Activated naive CD4-positive, alpha-beta T cell treated with anti-CD3 and anti-CD28 coated beads, Interleukin-2, amount 50 U/mL, for 72 hours (primary cell): ENCODE results near the gene IGF2R. TPM values are rescaled to one million over a fixed set of nuclear protein-coding genes. Genes with fewer than 3 reads are reported as not detected.

Source experiments
- ATAC-seq, 2 donors: fragments of 150-1000 bp; cut with Tn5 transposase; 2 replicates each; pipeline ENCODE4 v1.10.0; 2021; ENCODE audit warnings: mild to moderate bottlenecking in 2 of 2, moderate library complexity in 2 of 2
- DNase-seq, 2 donors: peaks; one replicate each; pipeline ENCODE4 v3.0.0; 2021 to 2022; ENCODE audit warnings: low spot score in 2 of 2
- H3K27ac Mint-ChIP-seq, 2 donors: one replicate each; pipeline ENCODE4 v1.8.0; 2022; ENCODE audit warnings: mild to moderate bottlenecking in 2 of 2, mixed read lengths in 2 of 2
- H3K36me3 Mint-ChIP-seq, 2 donors: one replicate each; pipeline ENCODE4 v1.8.0; 2022; ENCODE audit warnings: mixed read lengths in 2 of 2
- H3K9me3 Mint-ChIP-seq, 2 donors: one replicate each; pipeline ENCODE4 v1.8.0; 2022; ENCODE audit warnings: mixed read lengths in 2 of 2
- total RNA-seq, 2 donors: library from RNA; stranded (reverse); gene quantifications; one replicate each; pipeline ENCODE4 v1.2.3, GENCODE V29; 2022

The IGF2R gene
- total RNA-seq, 2 donors from 2014 or later: 73.8 to 105 TPM

DNA sequence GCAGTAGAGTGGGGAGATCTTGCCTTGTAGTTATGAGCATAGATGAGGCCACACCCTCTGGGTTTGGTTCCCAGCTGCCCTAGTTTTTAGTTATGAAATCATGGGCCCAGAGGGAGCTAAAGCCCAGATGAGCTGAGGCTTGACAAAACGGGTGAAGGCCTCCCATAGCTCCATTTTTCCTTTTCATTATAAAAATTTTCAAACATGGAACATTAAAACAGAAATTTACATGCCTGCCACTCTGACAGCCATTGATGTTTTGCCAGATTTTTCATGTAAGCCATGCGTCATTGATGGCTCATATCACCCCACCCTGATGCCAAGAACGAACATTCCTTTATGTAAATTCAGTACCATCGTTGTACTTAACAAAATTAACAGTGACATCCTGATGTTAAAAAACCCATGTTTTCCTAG lies 67.9 kb downstream of the IGF2R start:
- H3K27ac Mint-ChIP-seq: no peak overlapping the region
- DNase-seq: no peak
- no peak for ATAC-seq
- peaks cover 3 to 16% of the 10 kb centered on the region in 2 donors for H3K36me3 Mint-ChIP-seq
- H3K9me3 Mint-ChIP-seq: no peaks in the 10 kb centered on the region

DNA sequence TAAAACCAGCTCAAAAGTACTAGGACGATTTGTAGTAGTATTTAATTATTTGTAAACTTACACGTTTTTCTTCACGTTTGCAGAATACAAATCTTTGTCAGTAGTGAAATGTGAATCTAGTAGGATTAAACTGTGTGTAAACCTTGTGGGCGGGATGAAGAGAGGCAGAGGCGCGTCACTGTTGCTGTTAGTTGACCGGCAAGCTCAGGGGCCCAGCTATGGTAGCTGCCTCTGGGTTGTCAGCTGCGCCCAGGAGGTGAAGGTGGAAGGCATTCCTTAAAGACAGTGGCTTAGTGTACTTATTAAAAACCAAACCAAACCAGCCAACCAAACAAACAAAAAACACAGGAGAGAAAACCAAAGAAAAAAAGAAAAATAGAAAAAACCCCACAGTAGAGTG lies 69.6 kb downstream of the IGF2R start:
- Mint-ChIP-seq H3K27ac (no peak overlapping the region), H3K36me3 (peaks cover 9% of the 10 kb centered on the region in 2 donors), H3K9me3 (no peaks in the 10 kb centered on the region)
- DNase-seq (no peak), ATAC-seq (no peak)

DNA sequence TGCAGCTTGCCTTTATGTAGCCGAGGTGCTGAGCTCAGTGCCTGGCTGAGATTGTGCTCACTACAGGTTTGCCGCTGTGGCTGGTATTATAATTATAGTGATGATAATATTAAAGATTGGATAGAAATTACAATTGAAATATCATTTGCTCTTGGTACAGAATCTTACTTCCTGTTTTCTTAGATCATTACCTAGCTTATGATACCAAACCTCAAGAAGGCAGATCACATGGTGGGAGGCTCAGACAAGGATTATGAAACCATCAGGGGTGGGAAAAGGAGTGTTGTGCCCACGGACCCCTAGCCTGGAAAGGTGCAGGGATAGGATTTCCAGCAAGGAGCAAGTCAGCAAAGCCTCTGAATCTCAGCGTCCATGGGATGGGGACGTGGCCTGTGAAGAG lies 70.6 kb downstream of the IGF2R start:
- no peak for ATAC-seq
- Mint-ChIP-seq H3K27ac (no peak overlapping the region), H3K9me3 (no peaks in the 10 kb centered on the region), H3K36me3 (peaks cover 9 to 13% of the 10 kb centered on the region in 2 donors)
- no peak for DNase-seq

DNA sequence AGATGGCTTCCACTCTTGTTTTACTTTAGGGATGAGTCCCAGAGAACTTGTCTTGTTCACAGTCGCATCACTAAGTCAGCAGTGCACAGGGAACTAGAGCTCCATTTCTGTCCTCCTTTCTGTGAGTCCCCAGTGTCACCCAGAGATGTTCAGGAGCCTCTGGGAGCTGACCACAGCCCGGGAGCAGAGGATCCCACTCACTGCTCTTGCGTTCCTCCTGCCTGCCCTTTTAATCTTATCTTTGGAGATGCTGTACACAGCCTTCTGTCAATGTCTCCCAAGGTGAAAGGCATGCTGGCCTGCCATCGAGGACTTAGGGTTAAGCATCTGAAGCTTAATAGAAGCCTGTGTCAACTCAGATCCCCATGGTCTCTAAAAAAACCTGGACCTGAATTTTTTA lies 71.2 kb downstream of the IGF2R start:
- Mint-ChIP-seq H3K27ac (peak overlapping the region; percentile 41 to 76), H3K36me3 (peaks cover 11 to 15% of the 10 kb centered on the region in 2 donors), H3K9me3 (no peaks in the 10 kb centered on the region)
- no peak for DNase-seq
- ATAC-seq: no peak

DNA sequence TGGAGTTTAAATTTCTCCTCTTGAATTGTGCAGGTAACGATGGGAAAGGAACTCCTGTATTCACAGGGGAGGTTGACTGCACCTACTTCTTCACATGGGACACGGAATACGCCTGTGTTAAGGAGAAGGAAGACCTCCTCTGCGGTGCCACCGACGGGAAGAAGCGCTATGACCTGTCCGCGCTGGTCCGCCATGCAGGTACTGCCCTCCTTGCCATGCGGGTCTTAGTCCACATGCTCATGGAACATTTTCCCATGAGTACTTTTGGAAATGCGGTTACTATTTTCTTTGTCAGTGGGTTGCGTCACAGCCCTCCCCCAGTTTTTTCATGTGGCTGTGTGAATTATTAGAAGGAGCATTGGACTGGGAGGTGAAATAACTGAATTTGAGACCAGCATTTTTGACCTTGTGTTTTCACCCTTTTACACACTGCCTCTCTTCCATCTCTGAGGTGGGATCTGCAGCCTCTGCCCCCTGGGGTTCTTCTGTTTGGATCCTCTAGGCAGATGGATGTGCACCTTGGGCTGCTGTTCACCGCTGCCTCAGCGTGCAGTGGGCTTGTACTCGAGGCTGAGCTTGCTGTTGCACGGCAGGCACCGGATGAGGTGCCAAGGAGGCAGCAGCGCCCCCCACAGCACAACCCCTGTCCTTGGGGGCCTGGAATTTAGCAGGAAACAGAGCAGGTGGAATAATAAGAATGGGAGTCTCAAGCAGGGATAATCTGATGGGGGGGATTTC lies 71.8 kb downstream of the IGF2R start:
- Mint-ChIP-seq H3K27ac (peak overlapping the region; percentile 4 to 76), H3K9me3 (no peaks in the 10 kb centered on the region), H3K36me3 (peaks cover 11 to 21% of the 10 kb centered on the region in 2 donors)
- no peak for DNase-seq
- ATAC-seq: no peak

DNA sequence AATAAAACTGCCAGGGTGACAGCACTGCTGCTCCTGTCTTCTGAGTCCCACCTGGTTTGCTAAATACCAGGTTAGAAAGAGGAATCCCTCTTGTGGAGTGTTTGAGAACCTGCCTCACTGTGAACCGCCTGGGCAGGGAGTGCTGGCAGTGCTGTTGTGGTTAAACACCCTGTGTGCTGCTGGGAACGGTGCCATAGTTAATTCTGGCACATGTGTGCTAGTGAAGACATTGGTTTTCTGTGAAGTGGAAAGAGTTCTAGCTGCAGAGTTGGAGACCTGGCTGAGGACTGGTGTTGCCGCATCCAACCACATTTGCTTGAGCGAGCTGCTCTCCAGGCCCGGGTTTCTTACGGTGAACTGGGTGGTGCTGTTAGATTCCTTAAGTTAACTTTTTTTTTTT lies 72.7 kb downstream of the IGF2R start:
- DNase-seq (no peak), ATAC-seq (no peak)
- H3K9me3 Mint-ChIP-seq: no peaks in the 10 kb centered on the region
- H3K27ac Mint-ChIP-seq: peak overlapping the region in 1 of 2 donors; percentile 7
- peaks cover 11 to 24% of the 10 kb centered on the region in 2 donors for H3K36me3 Mint-ChIP-seq

DNA sequence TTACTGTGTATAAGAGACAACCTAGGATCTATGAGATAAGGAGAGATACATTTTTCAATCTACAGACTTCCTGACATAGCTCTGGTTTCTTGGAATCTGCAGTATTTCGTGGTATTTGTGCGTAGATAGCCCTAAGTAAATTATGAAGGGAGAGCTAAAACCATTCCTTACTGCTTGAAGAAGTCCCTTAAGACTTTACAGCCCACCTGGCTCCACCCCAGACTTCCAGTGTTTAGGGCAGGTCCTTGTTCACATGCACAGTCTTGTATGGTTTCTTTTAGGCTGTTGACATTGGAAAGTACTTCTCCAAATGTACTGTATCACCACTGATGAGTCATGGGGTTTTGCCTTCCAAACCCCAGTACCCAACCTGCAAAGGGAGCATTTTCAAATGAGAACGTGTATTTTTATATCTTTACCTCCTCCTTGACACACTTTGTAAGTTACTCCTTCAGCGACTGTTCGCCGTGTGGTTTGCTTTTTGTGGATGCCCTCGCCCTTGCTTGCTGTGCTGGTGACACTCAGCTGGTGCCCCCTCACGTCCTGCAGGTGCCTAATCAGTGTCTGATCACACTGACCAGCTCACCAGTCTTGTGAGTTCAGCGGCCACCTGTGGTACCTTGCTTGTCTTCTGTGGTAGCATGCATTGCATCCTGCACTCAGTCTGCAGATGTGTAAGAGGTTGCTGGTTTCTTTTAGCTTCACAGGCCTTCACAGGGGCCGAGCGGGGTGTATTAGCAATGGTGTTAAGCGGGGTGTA lies 73.3 kb downstream of the IGF2R start:
- no peak for DNase-seq

DNA sequence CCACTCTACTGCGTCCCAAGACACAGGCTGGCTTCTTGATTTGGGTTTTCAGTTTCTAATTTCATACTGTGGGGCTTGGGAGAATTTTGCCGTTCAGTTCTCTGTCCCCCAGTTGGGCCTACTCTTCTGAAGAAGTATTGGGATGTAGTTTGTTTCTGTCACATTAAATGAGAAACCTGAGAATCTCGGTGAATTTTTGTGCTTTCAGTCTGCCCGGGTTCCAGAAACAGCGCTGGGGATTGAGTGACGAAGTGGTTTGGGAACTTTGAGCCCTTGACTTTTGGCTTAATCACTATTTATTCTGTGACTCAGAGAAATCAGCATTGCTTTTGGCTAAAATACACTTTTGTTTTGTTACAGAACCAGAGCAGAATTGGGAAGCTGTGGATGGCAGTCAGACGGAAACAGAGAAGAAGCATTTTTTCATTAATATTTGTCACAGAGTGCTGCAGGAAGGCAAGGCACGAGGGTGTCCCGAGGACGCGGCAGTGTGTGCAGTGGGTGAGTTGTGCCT lies 74.0 kb downstream of the IGF2R start:
- ATAC-seq (no peak), DNase-seq (no peak)
- Mint-ChIP-seq H3K9me3 (no peaks in the 10 kb centered on the region), H3K27ac (peak overlapping the region in 1 of 2 donors; percentile 39), H3K36me3 (peaks cover 6 to 33% of the 10 kb centered on the region in 2 donors)

More for the DNA sequence above, 73.3 kb downstream of the IGF2R start:
- ATAC-seq: no peak
- Mint-ChIP-seq H3K27ac (peak overlapping the region; percentile 7 to 39), H3K9me3 (no peaks in the 10 kb centered on the region), H3K36me3 (peaks cover 9 to 30% of the 10 kb centered on the region in 2 donors)

DNA sequence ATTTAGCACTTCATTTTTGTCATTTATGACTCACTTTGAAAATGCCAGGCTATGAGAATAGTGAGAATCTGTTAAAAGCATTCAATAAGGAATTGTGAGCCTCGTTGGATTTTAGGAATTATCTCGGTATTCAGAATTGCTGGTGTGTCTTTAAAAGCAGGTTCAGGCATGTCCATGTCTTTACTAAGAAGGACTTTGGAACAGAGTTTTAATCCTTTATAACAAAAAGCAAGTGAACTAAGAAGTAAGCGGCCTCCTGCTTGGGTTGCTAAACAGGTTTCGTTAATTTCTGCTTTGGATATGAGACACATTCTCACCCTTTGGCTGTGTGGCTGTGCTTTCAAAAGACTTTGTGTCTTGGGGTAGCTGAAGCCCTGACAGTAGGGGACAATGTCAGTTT lies 74.9 kb downstream of the IGF2R start:
- no peaks in the 10 kb centered on the region for H3K9me3 Mint-ChIP-seq
- DNase-seq: no peak
- no peak for ATAC-seq
- H3K36me3 Mint-ChIP-seq: peaks cover 10 to 39% of the 10 kb centered on the region in 2 donors
- H3K27ac Mint-ChIP-seq: no peak overlapping the region

DNA sequence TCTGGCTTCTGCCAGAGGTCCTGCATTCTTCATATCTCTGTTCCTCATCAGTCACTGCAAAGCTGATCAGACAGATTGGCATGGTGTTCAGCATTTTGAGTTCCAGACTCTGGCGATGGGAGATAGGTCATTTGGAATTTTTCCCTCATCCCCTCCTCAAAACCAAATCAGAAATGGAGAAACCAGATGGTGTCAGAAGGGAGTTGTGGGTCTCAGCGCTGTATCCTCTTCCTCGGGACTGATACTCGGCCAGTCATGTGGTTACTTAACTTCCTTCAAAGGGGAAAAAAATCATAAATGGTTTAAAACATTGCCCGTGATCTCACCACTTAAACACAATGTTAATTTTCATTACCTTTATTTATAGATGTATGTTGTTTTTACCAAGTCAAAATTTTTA lies 75.8 kb downstream of the IGF2R start:
- no peaks in the 10 kb centered on the region for H3K9me3 Mint-ChIP-seq
- DNase-seq (no peak), ATAC-seq (no peak)
- H3K27ac Mint-ChIP-seq: no peak overlapping the region
- H3K36me3 Mint-ChIP-seq: peaks cover 16 to 45% of the 10 kb centered on the region in 2 donors

DNA sequence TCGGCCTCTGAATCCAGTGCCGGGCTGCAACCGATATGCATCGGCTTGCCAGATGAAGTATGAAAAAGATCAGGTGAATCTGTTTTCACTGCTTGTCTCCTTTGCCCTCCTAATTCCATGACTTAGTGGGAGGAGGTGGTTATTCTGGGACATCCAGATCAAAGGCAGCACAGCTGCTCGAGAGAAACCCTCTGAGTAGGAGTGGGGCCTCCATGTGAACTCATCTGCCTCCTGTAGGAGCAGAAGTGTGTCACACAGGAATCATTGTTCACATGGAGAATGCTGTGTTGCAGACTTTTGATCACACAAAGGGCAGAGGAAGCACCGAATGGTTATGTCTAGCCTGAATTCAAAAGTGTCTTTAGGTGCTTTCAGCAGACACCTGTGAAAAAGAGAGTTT lies 79.6 kb downstream of the IGF2R start:
- no peak for DNase-seq
- no peak for ATAC-seq
- no peaks in the 10 kb centered on the region for H3K9me3 Mint-ChIP-seq
- H3K36me3 Mint-ChIP-seq: peaks cover 43 to 61% of the 10 kb centered on the region in 2 donors
- H3K27ac Mint-ChIP-seq: no peak overlapping the region

DNA sequence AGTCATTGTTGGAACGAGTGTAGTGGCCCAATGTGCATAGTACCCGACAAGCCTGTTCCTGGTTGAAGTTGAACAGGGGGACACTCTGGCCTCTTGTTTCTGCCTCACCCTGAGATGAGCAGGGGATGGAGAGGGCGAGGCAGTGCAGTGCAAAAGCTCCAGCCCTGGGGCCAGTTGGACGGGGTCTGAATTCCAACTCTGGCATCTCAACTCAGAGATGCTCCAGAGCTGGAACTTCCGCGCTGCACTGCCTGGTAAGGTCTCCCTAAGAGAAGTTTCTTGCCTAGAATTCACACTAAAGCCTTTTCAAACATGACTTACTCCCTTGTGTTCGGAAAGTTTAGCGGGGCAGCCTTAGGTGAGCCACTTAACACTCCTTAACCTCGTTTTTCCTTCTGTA lies 80.5 kb downstream of the IGF2R start:
- Mint-ChIP-seq H3K9me3 (no peaks in the 10 kb centered on the region), H3K27ac (peak overlapping the region; percentile 23 to 32), H3K36me3 (peaks cover 40 to 58% of the 10 kb centered on the region in 2 donors)

DNA sequence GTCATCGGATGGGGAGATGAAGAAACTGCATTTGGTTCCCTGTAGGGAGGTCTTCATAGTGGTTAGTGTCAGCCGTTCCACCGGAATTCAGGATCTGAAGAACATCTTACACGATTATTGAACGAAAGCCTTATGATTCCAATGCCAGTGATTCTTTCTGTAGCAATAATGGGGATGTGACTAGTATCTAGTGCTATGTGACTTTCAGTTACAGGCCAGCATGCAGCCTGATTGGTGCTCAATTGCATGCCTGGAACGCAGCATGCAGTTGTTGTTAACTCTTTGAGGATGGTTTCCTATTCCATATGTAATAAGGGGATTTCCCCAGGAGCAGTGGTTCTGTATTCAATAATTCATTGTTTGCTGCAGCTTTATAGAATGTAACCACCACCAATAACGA lies 81.1 kb downstream of the IGF2R start:
- H3K9me3 Mint-ChIP-seq: no peaks in the 10 kb centered on the region
- DNase-seq (no peak), ATAC-seq (no peak)
- peaks cover 37 to 56% of the 10 kb centered on the region in 2 donors for H3K36me3 Mint-ChIP-seq
- H3K27ac Mint-ChIP-seq: peak overlapping the region; percentile 11 to 23

More for the DNA sequence above, 80.5 kb downstream of the IGF2R start:
- DNase-seq: no peak
- no peak for ATAC-seq

DNA sequence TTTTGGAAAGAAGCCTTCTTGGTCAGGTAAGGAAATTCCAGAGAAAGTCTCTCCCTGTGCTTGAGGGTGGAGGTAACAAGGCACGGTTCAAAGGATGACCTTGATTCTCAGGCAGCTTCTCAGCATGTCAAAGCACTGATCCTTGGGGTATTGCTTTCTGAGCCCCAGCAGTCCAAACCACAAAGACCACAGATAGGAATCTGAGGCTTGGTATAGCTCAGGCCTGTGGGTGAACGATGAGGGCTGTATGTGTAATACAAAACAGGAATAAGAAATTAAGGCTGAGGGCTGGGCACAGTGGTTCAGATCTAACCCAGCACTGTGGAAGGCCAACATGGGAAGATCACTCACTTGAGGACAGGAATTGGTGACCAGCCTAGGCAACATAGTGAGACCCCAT lies 82.5 kb downstream of the IGF2R start:
- H3K9me3 Mint-ChIP-seq: no peaks in the 10 kb centered on the region
- H3K36me3 Mint-ChIP-seq: peaks cover 37 to 48% of the 10 kb centered on the region in 2 donors
- H3K27ac Mint-ChIP-seq: peak overlapping the region; percentile 19 to 65
- ATAC-seq (peak in 1 of 2 donors; percentile 76), DNase-seq (no peak)

DNA sequence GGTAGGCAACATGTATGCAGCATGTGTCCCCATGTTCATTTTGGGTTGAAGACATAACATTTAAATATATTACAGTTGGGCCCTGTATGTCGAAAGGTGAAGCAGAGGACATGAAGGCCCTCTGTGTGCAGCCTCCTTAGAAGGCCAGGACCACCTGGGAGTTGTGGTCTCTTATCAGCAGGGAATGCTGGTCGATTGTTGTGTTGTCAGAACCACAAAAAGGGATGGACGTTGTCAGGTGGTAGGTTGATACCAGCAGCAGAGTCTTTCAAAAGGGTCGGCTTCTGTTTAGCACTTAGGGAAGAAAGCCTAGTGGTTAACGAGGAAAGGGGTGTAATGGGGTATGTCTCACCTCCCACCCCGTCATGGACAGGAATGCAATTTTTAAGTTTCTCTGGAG lies 85.4 kb downstream of the IGF2R start:
- ATAC-seq: no peak
- Mint-ChIP-seq H3K9me3 (no peaks in the 10 kb centered on the region), H3K27ac (peak overlapping the region; percentile 13 to 46), H3K36me3 (peaks cover 27 to 29% of the 10 kb centered on the region in 2 donors)
- DNase-seq: no peak

DNA sequence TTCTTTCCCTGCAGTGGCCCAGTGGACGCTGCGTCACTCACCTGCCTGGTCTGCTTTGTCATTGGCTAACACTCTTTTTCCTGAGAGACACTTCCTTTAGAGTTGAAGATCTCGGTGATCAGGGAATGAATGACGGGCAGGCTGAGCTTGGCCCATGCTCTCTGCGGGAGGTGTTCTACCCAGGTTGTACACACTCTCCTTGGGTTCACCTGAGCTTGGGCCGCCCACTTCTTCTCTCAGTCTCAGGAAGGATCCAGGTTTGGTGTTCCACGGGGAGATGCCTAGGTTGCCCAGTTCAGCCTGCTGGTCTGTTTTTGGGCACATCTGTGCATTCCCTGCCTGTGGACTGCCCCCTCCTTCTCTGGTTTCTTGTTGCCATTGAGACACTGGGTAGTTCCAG lies 86.0 kb downstream of the IGF2R start:
- H3K9me3 Mint-ChIP-seq: no peaks in the 10 kb centered on the region
- peak overlapping the region in 1 of 2 donors; percentile 9 for H3K27ac Mint-ChIP-seq
- H3K36me3 Mint-ChIP-seq: peaks cover 22 to 30% of the 10 kb centered on the region in 2 donors
- DNase-seq (no peak), ATAC-seq (no peak)

DNA sequence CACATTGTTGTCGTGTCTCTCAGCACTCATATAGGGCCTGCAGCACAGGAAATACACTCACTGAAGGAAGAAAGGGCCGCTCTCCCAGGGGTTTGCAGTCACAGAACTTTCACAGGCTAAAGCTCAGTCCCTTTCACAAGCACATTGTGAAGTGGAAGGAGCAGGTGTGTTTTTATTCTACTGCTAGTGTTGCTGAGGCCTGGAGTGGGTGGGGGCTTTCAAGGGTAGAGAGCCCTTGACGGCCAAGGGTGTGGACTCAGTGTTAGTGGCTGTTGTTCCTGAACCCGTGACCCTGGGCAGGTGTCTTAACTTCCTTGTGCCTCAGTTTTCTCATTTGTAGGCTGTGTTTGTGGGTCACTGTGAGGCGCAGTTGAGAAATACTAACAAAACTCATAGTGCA lies 86.5 kb downstream of the IGF2R start:
- H3K27ac Mint-ChIP-seq: peak overlapping the region in 1 of 2 donors; percentile 9
- H3K36me3 Mint-ChIP-seq: peaks cover 18 to 26% of the 10 kb centered on the region in 2 donors
- ATAC-seq: no peak
- DNase-seq: no peak
- no peaks in the 10 kb centered on the region for H3K9me3 Mint-ChIP-seq
